Measurements from ENCODE around the gene CAMTA1. TPM values are rescaled to one million over a fixed set of nuclear protein-coding genes. Genes with fewer than 3 reads are reported as not detected.

Gene CAMTA1
- total RNA-seq, 2 experiments from 2014 or later, result 43.9 to 73.3 TPM

DNA sequence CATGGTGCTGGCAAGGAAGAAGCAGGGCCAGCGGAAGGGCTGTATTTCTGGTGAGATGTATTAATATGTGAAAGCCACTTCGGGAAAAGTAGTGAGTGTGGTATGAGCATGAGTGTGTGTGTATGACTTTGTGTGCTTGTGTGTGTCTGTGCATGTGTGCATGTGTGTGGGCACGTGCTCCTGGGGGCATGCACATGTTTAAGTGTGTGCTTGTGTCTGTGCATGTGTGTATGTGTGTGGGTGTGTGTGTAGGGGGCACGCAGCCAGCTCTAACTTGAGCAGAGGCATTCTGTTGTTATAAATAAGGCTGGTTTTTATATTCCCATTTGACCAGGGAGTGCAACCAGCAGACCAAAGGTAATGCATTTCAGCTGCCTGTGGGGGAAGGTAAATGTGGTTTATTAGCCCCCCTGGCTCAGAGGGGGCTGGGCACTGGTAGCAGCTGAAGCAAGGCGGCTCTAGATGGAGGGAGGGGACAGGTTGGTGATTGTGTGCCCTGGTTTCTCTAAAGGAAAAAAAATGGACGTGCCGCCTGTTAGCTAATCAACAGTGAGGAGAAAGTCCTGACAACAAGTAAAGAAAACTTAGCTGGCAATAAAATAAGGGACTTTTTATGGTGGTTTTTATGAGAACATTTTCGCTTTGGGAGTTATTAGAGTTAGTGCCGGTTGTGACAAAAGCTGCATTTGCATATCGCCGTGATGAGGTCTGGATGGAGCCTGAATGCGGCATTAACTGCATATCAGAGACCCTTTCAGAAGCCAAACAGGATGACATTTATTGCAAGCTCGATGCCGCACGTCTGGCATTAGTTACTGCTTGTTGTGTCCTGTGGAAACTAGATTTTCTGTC is 180.1 kb downstream of the CAMTA1 start:
- TF ChIP-seq, protein P1, sequence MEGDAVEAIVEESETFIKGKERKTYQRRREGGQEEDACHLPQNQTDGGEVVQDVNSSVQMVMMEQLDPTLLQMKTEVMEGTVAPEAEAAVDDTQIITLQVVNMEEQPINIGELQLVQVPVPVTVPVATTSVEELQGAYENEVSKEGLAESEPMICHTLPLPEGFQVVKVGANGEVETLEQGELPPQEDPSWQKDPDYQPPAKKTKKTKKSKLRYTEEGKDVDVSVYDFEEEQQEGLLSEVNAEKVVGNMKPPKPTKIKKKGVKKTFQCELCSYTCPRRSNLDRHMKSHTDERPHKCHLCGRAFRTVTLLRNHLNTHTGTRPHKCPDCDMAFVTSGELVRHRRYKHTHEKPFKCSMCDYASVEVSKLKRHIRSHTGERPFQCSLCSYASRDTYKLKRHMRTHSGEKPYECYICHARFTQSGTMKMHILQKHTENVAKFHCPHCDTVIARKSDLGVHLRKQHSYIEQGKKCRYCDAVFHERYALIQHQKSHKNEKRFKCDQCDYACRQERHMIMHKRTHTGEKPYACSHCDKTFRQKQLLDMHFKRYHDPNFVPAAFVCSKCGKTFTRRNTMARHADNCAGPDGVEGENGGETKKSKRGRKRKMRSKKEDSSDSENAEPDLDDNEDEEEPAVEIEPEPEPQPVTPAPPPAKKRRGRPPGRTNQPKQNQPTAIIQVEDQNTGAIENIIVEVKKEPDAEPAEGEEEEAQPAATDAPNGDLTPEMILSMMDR (conservative IDR thresholded peaks at IDR 0.05; ENCODE audit: low read length), result no peak
- no peak for TF ChIP-seq EZH2phosphoT487 (IDR thresholded peaks at IDR 0.05; ENCODE audit: borderline replicate concordance, low read depth, low read length)
- Histone ChIP-seq H3K4me3 (ENCODE audit: low read depth, low read length, poor library complexity, severe bottlenecking) (no peak overlapping the region), H3K4me2 (ENCODE audit: low read length) (no peak overlapping the region), H4K20me1 (ENCODE audit: insufficient read depth, low read length) (no peaks in the 10 kb centered on the region), H3K9me3 (ENCODE audit: low read length) (no peaks in the 10 kb centered on the region), H3K9me2 (ENCODE audit: insufficient read depth, low read length) (no peaks in the 10 kb centered on the region), H3K79me2 (ENCODE audit: insufficient read depth, low read depth, low read length) (no peaks in the 10 kb centered on the region), H3K36me3 (ENCODE audit: insufficient read depth, low read length) (no peaks in the 10 kb centered on the region), H3K4me1 (ENCODE audit: insufficient read depth, low read length, poor library complexity, severe bottlenecking) (peaks cover 10% of the 10 kb centered on the region), H2AFZ (ENCODE audit: low read length) (no peak overlapping the region), H3K27ac (ENCODE audit: low read depth, low read length, poor library complexity, severe bottlenecking) (no peak overlapping the region)
- no TSS peak for BruUV-seq (replicated peaks)
- intact Hi-C loops (cut with micrococcal nuclease; ENCODE audit: unreplicated experiment), result no loop called here
- no peak for DNase-seq (ENCODE audit: low spot score)
- POLR2A ChIA-PET, result no interaction called here
- CTCF ChIA-PET (ENCODE audit: unreplicated experiment), result no interaction called here

DNA sequence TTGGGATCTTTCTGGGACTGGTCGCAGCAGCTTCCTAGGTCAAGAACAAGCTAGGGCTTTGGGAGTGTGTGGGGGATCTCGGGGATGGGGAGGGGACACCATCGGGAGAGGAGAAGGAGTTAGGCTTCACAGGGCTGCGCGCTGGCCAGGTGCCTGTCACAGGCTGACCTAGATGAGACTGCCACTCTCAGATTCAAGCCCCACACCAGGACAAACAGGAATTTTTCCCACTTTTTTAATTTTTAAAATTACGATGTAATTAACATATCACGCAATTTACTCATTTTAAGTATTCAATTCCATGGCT is 180.6 kb downstream of the CAMTA1 start:
- no peaks in the 10 kb centered on the region for H4K20me1 ChIP-seq (ENCODE audit: insufficient read depth, low read length)
- no peaks in the 10 kb centered on the region for H3K79me2 ChIP-seq (ENCODE audit: insufficient read depth, low read depth, low read length)
- ChIA-PET POLR2A (no interaction called here), CTCF (ENCODE audit: unreplicated experiment) (no interaction called here)
- H3K4me3 ChIP-seq (ENCODE audit: low read depth, low read length, poor library complexity, severe bottlenecking), result no peak overlapping the region
- peaks cover 10% of the 10 kb centered on the region for H3K4me1 ChIP-seq (ENCODE audit: insufficient read depth, low read length, poor library complexity, severe bottlenecking)
- no peak for TF ChIP-seq EZH2phosphoT487 (IDR thresholded peaks at IDR 0.05; ENCODE audit: borderline replicate concordance, low read depth, low read length)
- TF ChIP-seq, protein P1 (conservative IDR thresholded peaks at IDR 0.05; ENCODE audit: low read length), result no peak
- H3K36me3 ChIP-seq (ENCODE audit: insufficient read depth, low read length), result no peaks in the 10 kb centered on the region
- BruUV-seq (replicated peaks), result no TSS peak
- H3K9me2 ChIP-seq (ENCODE audit: insufficient read depth, low read length), result no peaks in the 10 kb centered on the region
- H3K27ac ChIP-seq (ENCODE audit: low read depth, low read length, poor library complexity, severe bottlenecking), result no peak overlapping the region
- intact Hi-C loops (cut with micrococcal nuclease; ENCODE audit: unreplicated experiment), result no loop called here
- no peak overlapping the region for H3K4me2 ChIP-seq (ENCODE audit: low read length)
- no peak for DNase-seq (ENCODE audit: low spot score)
- no peak overlapping the region for H2AFZ ChIP-seq (ENCODE audit: low read length)
- H3K9me3 ChIP-seq (ENCODE audit: low read length), result no peaks in the 10 kb centered on the region

DNA sequence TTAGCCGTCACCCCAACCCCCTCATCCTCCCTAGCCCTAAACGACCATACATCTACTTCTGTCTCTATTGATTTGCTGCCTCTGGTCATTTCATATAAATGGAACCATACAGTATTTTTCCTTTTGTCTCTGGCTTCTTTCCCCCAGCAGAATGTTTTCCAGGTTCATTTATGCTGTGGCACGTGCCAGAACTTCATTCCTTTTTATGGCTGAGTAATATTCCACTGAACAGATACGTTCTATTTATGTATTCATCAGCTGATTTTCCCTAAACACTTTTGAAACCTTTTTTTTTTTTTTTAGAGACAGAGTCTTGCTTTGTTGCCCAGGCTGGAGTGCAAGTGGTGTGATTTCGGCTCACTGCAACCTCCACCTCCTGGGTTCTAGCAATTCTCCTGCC is 181.1 kb downstream of the CAMTA1 start:
- H3K9me2 ChIP-seq (ENCODE audit: insufficient read depth, low read length), result no peaks in the 10 kb centered on the region
- no peaks in the 10 kb centered on the region for H3K36me3 ChIP-seq (ENCODE audit: insufficient read depth, low read length)
- DNase-seq (ENCODE audit: low spot score), result no peak
- H3K79me2 ChIP-seq (ENCODE audit: insufficient read depth, low read depth, low read length), result no peaks in the 10 kb centered on the region
- no peak overlapping the region for H2AFZ ChIP-seq (ENCODE audit: low read length)
- ChIA-PET CTCF (ENCODE audit: unreplicated experiment) (no interaction called here), POLR2A (interaction anchor here (0.6 kb wide), 1 partner anchor 42 kb away, joined by 4 read pairs; no protein-coding TSS in a partner anchor)
- no TSS peak for BruUV-seq (replicated peaks)
- H3K27ac ChIP-seq (ENCODE audit: low read depth, low read length, poor library complexity, severe bottlenecking), result no peak overlapping the region
- no peak overlapping the region for H3K4me3 ChIP-seq (ENCODE audit: low read depth, low read length, poor library complexity, severe bottlenecking)
- no peak overlapping the region for H3K4me2 ChIP-seq (ENCODE audit: low read length)
- H3K9me3 ChIP-seq (ENCODE audit: low read length), result no peaks in the 10 kb centered on the region
- intact Hi-C loops (cut with micrococcal nuclease; ENCODE audit: unreplicated experiment), result no loop called here
- no peak for TF ChIP-seq EZH2phosphoT487 (IDR thresholded peaks at IDR 0.05; ENCODE audit: borderline replicate concordance, low read depth, low read length)
- TF ChIP-seq, protein P1 (conservative IDR thresholded peaks at IDR 0.05; ENCODE audit: low read length), result no peak
- no peaks in the 10 kb centered on the region for H4K20me1 ChIP-seq (ENCODE audit: insufficient read depth, low read length)
- peaks cover 10% of the 10 kb centered on the region for H3K4me1 ChIP-seq (ENCODE audit: insufficient read depth, low read length, poor library complexity, severe bottlenecking)
